ENCODE measurements around the gene FGD3. TPM values are rescaled to one million over a fixed set of nuclear protein-coding genes. Genes with fewer than 3 reads are reported as not detected.

Gene FGD3
- total RNA-seq, 4 donors from 2014 or later = 0.92 to 1.3 (median 0.97) TPM

GRCh38 chr9:93058355-93059010 lies 111.2 kb downstream of the FGD3 start, which contains the start of gene SUSD3:
Gene SUSD3 (plus strand): TSS chr9:93058701. CDS start chr9:93058743, 42 bp downstream.
- peak within 1 kb of the TSS; percentile 39 to 57 (median 50) for H3K4me3 ChIP-seq
- H3K36me3 ChIP-seq = no peaks in the 10 kb centered on the region
- in situ Hi-C loops (cut with MboI; ENCODE audit: low sequenced_read_pairs in 4 of 4) = no loop called here
- no peak for DNase-seq
- TF ChIP-seq CTCF (IDR thresholded peaks at IDR 0.05 in 4 of 5, conservative IDR thresholded peaks at IDR 0.05 in 1 of 5) = no peak
- TF ChIP-seq POLR2A (IDR thresholded peaks at IDR 0.05) = no peak
- ATAC-seq = peak in 1 of 2 donors; percentile 14
- H3K9me3 ChIP-seq = no peaks in the 10 kb centered on the region
- no peak within 1 kb of the TSS for H3K27ac ChIP-seq
- H3K4me1 ChIP-seq = peaks cover 0 to 5% of the 10 kb centered on the region in 2 donors
- intact Hi-C loops (cut with DNase I; ENCODE audit: low total_unique reads) = no loop called here
- H3K27me3 ChIP-seq = peaks cover 5 to 11% (median 5%) of the 10 kb centered on the region in 3 donors

- in situ Hi-C loops (cut with MboI; ENCODE audit: low sequenced_read_pairs in 4 of 4) = no loop called here
- Histone ChIP-seq H3K36me3 (no peaks in the 10 kb centered on the region), H3K9me3 (no peaks in the 10 kb centered on the region), H3K4me3 (peak overlapping the region; percentile 39 to 57 (median 50)), H3K27me3 (peaks cover 5 to 11% (median 5%) of the 10 kb centered on the region in 3 donors), H3K4me1 (peaks cover 0 to 5% of the 10 kb centered on the region in 2 donors), H3K27ac (no peak overlapping the region)
- intact Hi-C loops (cut with DNase I; ENCODE audit: low total_unique reads) = no loop called here
- DNase-seq = no peak
- ATAC-seq = no peak
- TF ChIP-seq CTCF (IDR thresholded peaks at IDR 0.05 in 4 of 5, conservative IDR thresholded peaks at IDR 0.05 in 1 of 5) (no peak), POLR2A (IDR thresholded peaks at IDR 0.05) (no peak)
These were observed 111.8 kb downstream of the FGD3 start for GRCh38 chr9:93059011-93059714.

- Histone ChIP-seq H3K4me1 (peaks cover 0 to 5% of the 10 kb centered on the region in 2 donors), H3K4me3 (peak overlapping the region in 1 of 4 donors; percentile 48), H3K9me3 (no peaks in the 10 kb centered on the region), H3K36me3 (no peaks in the 10 kb centered on the region), H3K27me3 (peaks cover 5 to 11% (median 5%) of the 10 kb centered on the region in 3 donors), H3K27ac (no peak overlapping the region)
- DNase-seq (no peak), ATAC-seq (no peak)
- intact Hi-C loops (cut with DNase I; ENCODE audit: low total_unique reads) (no loop called here), in situ Hi-C loops (cut with MboI; ENCODE audit: low sequenced_read_pairs in 4 of 4) (no loop called here)
- no peak for TF ChIP-seq POLR2A (IDR thresholded peaks at IDR 0.05)
These were observed 112.6 kb downstream of the FGD3 start for GRCh38 chr9:93059715-93060578.

- Histone ChIP-seq H3K27ac (no peak overlapping the region), H3K4me3 (no peak overlapping the region), H3K36me3 (no peaks in the 10 kb centered on the region), H3K9me3 (no peaks in the 10 kb centered on the region), H3K4me1 (peaks cover 0 to 5% of the 10 kb centered on the region in 2 donors), H3K27me3 (peaks cover 5 to 11% (median 5%) of the 10 kb centered on the region in 3 donors)
- intact Hi-C loops (cut with DNase I; ENCODE audit: low total_unique reads) (no loop called here), in situ Hi-C loops (cut with MboI; ENCODE audit: low sequenced_read_pairs in 4 of 4) (no loop called here)
- DNase-seq (no peak), ATAC-seq (no peak)
- TF ChIP-seq POLR2A (IDR thresholded peaks at IDR 0.05) (no peak), CTCF (IDR thresholded peaks at IDR 0.05 in 4 of 5, conservative IDR thresholded peaks at IDR 0.05 in 1 of 5) (no peak)
These were observed 113.5 kb downstream of the FGD3 start for GRCh38 chr9:93060746-93061259.
